Liver (tissue), 3 donors: ENCODE measurements around the gene TMEM165.

Experiments
- FOXA1 ChIP-seq: IDR thresholded peaks from 2 replicates; pipeline ENCODE4 v1.6.1; 2016; ENCODE audit warnings: antibody characterized with exemption
- GABPA ChIP-seq, 2 donors: IDR thresholded peaks in 1 of 2; conservative IDR thresholded peaks in 1 of 2; 2 replicates each; pipeline ENCODE4 v1.6.1; 2016; ENCODE audit warnings: antibody characterized with exemption in 2 of 2, mild to moderate bottlenecking in 1 of 2, moderate library complexity in 1 of 2
- JUND ChIP-seq, 2 donors: IDR thresholded peaks; 2 replicates each; pipeline ENCODE4 v1.6.1; 2016; ENCODE audit warnings: antibody characterized with exemption in 2 of 2
- NR2F2 ChIP-seq: IDR thresholded peaks from 2 replicates; pipeline ENCODE4 v1.6.1; 2016; ENCODE audit warnings: antibody characterized with exemption
- SP1 ChIP-seq: IDR thresholded peaks from 2 replicates; pipeline ENCODE4 v1.6.1; 2018; ENCODE audit warnings: antibody characterized with exemption, mild to moderate bottlenecking
- TAF1 ChIP-seq: conservative IDR thresholded peaks from 2 replicates; pipeline ENCODE4 v1.6.1; 2016; ENCODE audit warnings: antibody characterized with exemption, mild to moderate bottlenecking
- YY1 ChIP-seq: IDR thresholded peaks from 2 replicates; pipeline ENCODE4 v1.6.1; 2016; ENCODE audit warnings: antibody characterized with exemption, mild to moderate bottlenecking
- TF ChIP-seq, protein P1 (sequence below): fragments of 150-350 bp; IDR thresholded peaks from 2 replicates; pipeline ENCODE4 v1.5.1; 2017; ENCODE audit warnings: improper control_type of control experiment, low read depth, low read length; ENCODE audit not compliant: missing input control
- TF ChIP-seq, protein P2 (sequence below): IDR thresholded peaks from 2 replicates; pipeline ENCODE4 v1.6.1; 2016; ENCODE audit warnings: antibody characterized with exemption
- TF ChIP-seq, protein P3 (sequence below): IDR thresholded peaks from 2 replicates; pipeline ENCODE4 v1.6.1; 2016; ENCODE audit warnings: antibody characterized with exemption, mild to moderate bottlenecking
- TF ChIP-seq, protein P4 (sequence below): IDR thresholded peaks from 2 replicates; pipeline ENCODE4 v1.6.1; 2016; ENCODE audit warnings: antibody characterized with exemption
- donor health status: healthy.
- donor health status: healthy.

DNA sequence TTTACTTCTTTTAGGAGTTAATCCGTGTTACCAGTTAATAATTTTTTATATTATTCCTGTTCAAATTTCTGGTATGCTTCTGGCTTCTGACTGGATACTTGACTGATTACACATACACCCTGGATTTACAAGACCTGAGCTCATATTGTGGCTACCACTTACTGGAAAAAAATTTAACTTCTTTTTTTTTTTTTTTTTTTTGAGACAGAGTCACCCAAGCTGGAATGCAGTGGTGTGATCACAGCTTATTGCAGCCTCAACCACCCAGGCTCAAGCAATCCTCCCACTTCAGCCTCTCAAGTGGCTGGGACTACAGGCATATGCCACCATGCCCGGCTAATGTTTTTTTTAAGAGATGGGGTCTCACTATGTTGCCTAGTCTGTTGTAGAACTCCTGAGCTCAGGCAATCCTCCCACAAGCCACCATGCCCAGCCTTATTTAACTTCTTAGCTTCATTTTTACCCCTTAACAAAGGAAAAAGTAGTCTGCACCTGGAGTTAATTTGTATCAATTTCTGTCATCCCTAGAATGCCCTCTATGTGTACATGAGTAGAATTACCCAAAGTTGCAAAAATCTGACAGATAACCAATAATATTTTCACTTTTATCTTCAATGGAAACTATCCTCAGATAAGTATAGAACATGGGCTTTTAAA lies 50.3 kb downstream of the TMEM165 start:
- TF ChIP-seq JUND (IDR thresholded peaks at IDR 0.05) (no peak), YY1 (no peak), GABPA (IDR thresholded peaks at IDR 0.05 in 1 of 2, conservative IDR thresholded peaks at IDR 0.05 in 1 of 2) (no peak), FOXA1 (no peak), TAF1 (no peak), SP1 (no peak), NR2F2 (no peak)
- TF ChIP-seq, protein P1, sequence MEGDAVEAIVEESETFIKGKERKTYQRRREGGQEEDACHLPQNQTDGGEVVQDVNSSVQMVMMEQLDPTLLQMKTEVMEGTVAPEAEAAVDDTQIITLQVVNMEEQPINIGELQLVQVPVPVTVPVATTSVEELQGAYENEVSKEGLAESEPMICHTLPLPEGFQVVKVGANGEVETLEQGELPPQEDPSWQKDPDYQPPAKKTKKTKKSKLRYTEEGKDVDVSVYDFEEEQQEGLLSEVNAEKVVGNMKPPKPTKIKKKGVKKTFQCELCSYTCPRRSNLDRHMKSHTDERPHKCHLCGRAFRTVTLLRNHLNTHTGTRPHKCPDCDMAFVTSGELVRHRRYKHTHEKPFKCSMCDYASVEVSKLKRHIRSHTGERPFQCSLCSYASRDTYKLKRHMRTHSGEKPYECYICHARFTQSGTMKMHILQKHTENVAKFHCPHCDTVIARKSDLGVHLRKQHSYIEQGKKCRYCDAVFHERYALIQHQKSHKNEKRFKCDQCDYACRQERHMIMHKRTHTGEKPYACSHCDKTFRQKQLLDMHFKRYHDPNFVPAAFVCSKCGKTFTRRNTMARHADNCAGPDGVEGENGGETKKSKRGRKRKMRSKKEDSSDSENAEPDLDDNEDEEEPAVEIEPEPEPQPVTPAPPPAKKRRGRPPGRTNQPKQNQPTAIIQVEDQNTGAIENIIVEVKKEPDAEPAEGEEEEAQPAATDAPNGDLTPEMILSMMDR: no peak
- TF ChIP-seq, protein P2, sequence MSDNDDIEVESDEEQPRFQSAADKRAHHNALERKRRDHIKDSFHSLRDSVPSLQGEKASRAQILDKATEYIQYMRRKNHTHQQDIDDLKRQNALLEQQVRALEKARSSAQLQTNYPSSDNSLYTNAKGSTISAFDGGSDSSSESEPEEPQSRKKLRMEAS: no peak
- TF ChIP-seq, protein P3, sequence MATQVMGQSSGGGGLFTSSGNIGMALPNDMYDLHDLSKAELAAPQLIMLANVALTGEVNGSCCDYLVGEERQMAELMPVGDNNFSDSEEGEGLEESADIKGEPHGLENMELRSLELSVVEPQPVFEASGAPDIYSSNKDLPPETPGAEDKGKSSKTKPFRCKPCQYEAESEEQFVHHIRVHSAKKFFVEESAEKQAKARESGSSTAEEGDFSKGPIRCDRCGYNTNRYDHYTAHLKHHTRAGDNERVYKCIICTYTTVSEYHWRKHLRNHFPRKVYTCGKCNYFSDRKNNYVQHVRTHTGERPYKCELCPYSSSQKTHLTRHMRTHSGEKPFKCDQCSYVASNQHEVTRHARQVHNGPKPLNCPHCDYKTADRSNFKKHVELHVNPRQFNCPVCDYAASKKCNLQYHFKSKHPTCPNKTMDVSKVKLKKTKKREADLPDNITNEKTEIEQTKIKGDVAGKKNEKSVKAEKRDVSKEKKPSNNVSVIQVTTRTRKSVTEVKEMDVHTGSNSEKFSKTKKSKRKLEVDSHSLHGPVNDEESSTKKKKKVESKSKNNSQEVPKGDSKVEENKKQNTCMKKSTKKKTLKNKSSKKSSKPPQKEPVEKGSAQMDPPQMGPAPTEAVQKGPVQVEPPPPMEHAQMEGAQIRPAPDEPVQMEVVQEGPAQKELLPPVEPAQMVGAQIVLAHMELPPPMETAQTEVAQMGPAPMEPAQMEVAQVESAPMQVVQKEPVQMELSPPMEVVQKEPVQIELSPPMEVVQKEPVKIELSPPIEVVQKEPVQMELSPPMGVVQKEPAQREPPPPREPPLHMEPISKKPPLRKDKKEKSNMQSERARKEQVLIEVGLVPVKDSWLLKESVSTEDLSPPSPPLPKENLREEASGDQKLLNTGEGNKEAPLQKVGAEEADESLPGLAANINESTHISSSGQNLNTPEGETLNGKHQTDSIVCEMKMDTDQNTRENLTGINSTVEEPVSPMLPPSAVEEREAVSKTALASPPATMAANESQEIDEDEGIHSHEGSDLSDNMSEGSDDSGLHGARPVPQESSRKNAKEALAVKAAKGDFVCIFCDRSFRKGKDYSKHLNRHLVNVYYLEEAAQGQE: no peak
- TF ChIP-seq, protein P4, sequence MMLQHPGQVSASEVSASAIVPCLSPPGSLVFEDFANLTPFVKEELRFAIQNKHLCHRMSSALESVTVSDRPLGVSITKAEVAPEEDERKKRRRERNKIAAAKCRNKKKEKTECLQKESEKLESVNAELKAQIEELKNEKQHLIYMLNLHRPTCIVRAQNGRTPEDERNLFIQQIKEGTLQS: no peak
